ENCODE measurements around the gene SLC49A4. TPM values are rescaled to one million over a fixed set of nuclear protein-coding genes. Genes with fewer than 3 reads are reported as not detected.
A peak's percentile ranks its signal among the peaks of the same experiment; 100 is the strongest.

Gene SLC49A4
- total RNA-seq, 1 experiment from 2014 or later = 10.2 TPM

DNA sequence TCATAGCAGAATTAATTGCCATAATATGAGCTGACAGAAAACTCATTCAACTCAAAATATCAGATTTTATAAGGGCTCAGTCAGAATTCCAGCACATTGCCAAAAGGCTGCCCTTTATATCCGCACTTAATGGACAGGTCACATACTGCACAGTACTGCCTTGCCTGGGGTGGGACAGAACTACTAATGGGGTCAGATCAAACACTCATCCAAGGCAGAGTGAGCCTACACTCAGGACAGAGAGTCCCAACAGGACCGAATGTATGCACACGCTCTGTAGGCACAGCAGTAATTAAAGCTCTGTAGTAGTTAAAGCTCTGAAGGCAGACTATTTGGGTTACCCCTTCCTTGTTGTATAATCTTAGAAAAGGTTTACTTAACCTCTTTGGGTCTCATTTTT is 28.4 kb upstream of the SLC49A4 start:
- H3K36me3 Mint-ChIP-seq = no peaks in the 10 kb centered on the region; the same call in 1 of the 2 replicates
- ATAC-seq (no peak), DNase-seq (ENCODE audit: low spot score) (no peak)
- TF ChIP-seq ZNF416 (CRISPR knock-in tag; IDR thresholded peaks at IDR 0.05) (no peak), SMAD4 (CRISPR knock-in tag; IDR thresholded peaks at IDR 0.05) (no peak), ZNF396 (CRISPR knock-in tag; IDR thresholded peaks at IDR 0.05; ENCODE audit: borderline replicate concordance) (no peak), MAX (CRISPR knock-in tag; IDR thresholded peaks at IDR 0.05) (no peak), RORB (CRISPR knock-in tag; IDR thresholded peaks at IDR 0.05) (no peak), ATF6 (CRISPR knock-in tag; IDR thresholded peaks at IDR 0.05) (no peak), NFYB (CRISPR knock-in tag; conservative IDR thresholded peaks at IDR 0.05; ENCODE audit: low read depth) (no peak)
- TF ChIP-seq, protein P1, sequence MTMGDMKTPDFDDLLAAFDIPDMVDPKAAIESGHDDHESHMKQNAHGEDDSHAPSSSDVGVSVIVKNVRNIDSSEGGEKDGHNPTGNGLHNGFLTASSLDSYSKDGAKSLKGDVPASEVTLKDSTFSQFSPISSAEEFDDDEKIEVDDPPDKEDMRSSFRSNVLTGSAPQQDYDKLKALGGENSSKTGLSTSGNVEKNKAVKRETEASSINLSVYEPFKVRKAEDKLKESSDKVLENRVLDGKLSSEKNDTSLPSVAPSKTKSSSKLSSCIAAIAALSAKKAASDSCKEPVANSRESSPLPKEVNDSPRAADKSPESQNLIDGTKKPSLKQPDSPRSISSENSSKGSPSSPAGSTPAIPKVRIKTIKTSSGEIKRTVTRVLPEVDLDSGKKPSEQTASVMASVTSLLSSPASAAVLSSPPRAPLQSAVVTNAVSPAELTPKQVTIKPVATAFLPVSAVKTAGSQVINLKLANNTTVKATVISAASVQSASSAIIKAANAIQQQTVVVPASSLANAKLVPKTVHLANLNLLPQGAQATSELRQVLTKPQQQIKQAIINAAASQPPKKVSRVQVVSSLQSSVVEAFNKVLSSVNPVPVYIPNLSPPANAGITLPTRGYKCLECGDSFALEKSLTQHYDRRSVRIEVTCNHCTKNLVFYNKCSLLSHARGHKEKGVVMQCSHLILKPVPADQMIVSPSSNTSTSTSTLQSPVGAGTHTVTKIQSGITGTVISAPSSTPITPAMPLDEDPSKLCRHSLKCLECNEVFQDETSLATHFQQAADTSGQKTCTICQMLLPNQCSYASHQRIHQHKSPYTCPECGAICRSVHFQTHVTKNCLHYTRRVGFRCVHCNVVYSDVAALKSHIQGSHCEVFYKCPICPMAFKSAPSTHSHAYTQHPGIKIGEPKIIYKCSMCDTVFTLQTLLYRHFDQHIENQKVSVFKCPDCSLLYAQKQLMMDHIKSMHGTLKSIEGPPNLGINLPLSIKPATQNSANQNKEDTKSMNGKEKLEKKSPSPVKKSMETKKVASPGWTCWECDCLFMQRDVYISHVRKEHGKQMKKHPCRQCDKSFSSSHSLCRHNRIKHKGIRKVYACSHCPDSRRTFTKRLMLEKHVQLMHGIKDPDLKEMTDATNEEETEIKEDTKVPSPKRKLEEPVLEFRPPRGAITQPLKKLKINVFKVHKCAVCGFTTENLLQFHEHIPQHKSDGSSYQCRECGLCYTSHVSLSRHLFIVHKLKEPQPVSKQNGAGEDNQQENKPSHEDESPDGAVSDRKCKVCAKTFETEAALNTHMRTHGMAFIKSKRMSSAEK (CRISPR knock-in tag; IDR thresholded peaks at IDR 0.05; ENCODE audit: borderline replicate concordance) = no peak
- TF ChIP-seq, protein P2, sequence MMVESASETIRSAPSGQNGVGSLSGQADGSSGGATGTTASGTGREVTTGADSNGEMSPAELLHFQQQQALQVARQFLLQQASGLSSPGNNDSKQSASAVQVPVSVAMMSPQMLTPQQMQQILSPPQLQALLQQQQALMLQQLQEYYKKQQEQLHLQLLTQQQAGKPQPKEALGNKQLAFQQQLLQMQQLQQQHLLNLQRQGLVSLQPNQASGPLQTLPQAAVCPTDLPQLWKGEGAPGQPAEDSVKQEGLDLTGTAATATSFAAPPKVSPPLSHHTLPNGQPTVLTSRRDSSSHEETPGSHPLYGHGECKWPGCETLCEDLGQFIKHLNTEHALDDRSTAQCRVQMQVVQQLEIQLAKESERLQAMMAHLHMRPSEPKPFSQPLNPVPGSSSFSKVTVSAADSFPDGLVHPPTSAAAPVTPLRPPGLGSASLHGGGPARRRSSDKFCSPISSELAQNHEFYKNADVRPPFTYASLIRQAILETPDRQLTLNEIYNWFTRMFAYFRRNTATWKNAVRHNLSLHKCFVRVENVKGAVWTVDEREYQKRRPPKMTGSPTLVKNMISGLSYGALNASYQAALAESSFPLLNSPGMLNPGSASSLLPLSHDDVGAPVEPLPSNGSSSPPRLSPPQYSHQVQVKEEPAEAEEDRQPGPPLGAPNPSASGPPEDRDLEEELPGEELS (CRISPR knock-in tag; IDR thresholded peaks at IDR 0.05) = no peak
- H3K27me3 Mint-ChIP-seq (ENCODE audit: low read depth) = no peaks in the 10 kb centered on the region
- H3K4me3 Mint-ChIP-seq = no peak overlapping the region
- no peak overlapping the region for H3K27ac Mint-ChIP-seq
- POLR2A ChIA-PET = no interaction called here
- H3K4me1 Mint-ChIP-seq = peaks cover under 1% of the 10 kb centered on the region
- CTCF ChIA-PET = interaction anchor here (1.0 kb wide), 1 partner anchor 12 kb away, joined by 6 read pairs; no protein-coding TSS in a partner anchor
- no peaks in the 10 kb centered on the region for H3K9me3 Mint-ChIP-seq

GRCh38 chr3:122767540-122768372 is 27.1 kb upstream of the SLC49A4 start:
- no peaks in the 10 kb centered on the region; the same call in 1 of the 2 replicates for H3K36me3 Mint-ChIP-seq
- no peaks in the 10 kb centered on the region for H3K27me3 Mint-ChIP-seq (ENCODE audit: low read depth)
- TF ChIP-seq NFYB (CRISPR knock-in tag; conservative IDR thresholded peaks at IDR 0.05; ENCODE audit: low read depth) = no peak
- TF ChIP-seq MAX (CRISPR knock-in tag; IDR thresholded peaks at IDR 0.05) = no peak
- no peak for TF ChIP-seq TCF7 (CRISPR knock-in tag; IDR thresholded peaks at IDR 0.05; ENCODE audit: low read depth)
- no peak for TF ChIP-seq TEAD1 (CRISPR knock-in tag; IDR thresholded peaks at IDR 0.05)
- no peak for TF ChIP-seq ZNF219 (CRISPR knock-in tag; IDR thresholded peaks at IDR 0.05; ENCODE audit: borderline replicate concordance)
- no peak for TF ChIP-seq HMGA2 (CRISPR knock-in tag; IDR thresholded peaks at IDR 0.05)
- TF ChIP-seq, protein P3, sequence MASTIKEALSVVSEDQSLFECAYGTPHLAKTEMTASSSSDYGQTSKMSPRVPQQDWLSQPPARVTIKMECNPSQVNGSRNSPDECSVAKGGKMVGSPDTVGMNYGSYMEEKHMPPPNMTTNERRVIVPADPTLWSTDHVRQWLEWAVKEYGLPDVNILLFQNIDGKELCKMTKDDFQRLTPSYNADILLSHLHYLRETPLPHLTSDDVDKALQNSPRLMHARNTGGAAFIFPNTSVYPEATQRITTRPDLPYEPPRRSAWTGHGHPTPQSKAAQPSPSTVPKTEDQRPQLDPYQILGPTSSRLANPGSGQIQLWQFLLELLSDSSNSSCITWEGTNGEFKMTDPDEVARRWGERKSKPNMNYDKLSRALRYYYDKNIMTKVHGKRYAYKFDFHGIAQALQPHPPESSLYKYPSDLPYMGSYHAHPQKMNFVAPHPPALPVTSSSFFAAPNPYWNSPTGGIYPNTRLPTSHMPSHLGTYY (CRISPR knock-in tag; IDR thresholded peaks at IDR 0.05) = no peak
- no peak for TF ChIP-seq NFATC4 (CRISPR knock-in tag; IDR thresholded peaks at IDR 0.05)
- TF ChIP-seq ZNF232 (CRISPR knock-in tag; IDR thresholded peaks at IDR 0.05) = no peak
- TF ChIP-seq, protein P4, sequence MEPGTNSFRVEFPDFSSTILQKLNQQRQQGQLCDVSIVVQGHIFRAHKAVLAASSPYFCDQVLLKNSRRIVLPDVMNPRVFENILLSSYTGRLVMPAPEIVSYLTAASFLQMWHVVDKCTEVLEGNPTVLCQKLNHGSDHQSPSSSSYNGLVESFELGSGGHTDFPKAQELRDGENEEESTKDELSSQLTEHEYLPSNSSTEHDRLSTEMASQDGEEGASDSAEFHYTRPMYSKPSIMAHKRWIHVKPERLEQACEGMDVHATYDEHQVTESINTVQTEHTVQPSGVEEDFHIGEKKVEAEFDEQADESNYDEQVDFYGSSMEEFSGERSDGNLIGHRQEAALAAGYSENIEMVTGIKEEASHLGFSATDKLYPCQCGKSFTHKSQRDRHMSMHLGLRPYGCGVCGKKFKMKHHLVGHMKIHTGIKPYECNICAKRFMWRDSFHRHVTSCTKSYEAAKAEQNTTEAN (CRISPR knock-in tag; IDR thresholded peaks at IDR 0.05) = no peak
- TF ChIP-seq FOXP1 (CRISPR knock-in tag; IDR thresholded peaks at IDR 0.05; ENCODE audit: borderline replicate concordance) = no peak
- TF ChIP-seq CREM (CRISPR knock-in tag; IDR thresholded peaks at IDR 0.05) = no peak
- TF ChIP-seq JAZF1 (CRISPR knock-in tag; IDR thresholded peaks at IDR 0.05) = no peak
- no peak for TF ChIP-seq CBFB (CRISPR knock-in tag; IDR thresholded peaks at IDR 0.05; ENCODE audit: low read depth)
- ATAC-seq (no peak), DNase-seq (ENCODE audit: low spot score) (no peak)
- 0 out of 2 replicates have a peak overlapping the region, but pooled peaks have one; percentile 17 for H3K27ac Mint-ChIP-seq
- H3K4me1 Mint-ChIP-seq = no peaks in the 10 kb centered on the region
- no peaks in the 10 kb centered on the region for H3K9me3 Mint-ChIP-seq
- POLR2A ChIA-PET = no interaction called here
- no peak overlapping the region for H3K4me3 Mint-ChIP-seq
- CTCF ChIA-PET = no interaction called here
